Liver (tissue), 9 donors: ENCODE results near the gene DPEP2. TPM values are rescaled to one million over a fixed set of nuclear protein-coding genes. Genes with fewer than 3 reads are reported as not detected.
A peak's percentile ranks its signal among the peaks of the same experiment; 100 is the strongest.

ENCODE experiments used
- DNase-seq: peaks from one replicate; pipeline ENCODE4 v3.0.0-alpha.2; 2017; ENCODE audit warnings: low spot score
- H3K27ac ChIP-seq, 2 donors: one replicate each; pipeline ENCODE4 v1.7.0; 2013; ENCODE audit warnings: inconsistent platforms in 2 of 2, low read length in 2 of 2, control low read depth in 1 of 2, low read depth in 1 of 2, mild to moderate bottlenecking in 1 of 2
- H3K27me3 ChIP-seq, 4 donors: one replicate each; pipeline versions ENCODE4 v1.6.1 to v1.7.0; 2013; ENCODE audit warnings: low read length in 3 of 4, inconsistent platforms in 1 of 4, mild to moderate bottlenecking in 1 of 4, moderate library complexity in 1 of 4; ENCODE audit not compliant: control insufficient read depth in 4 of 4, insufficient read depth in 4 of 4
- H3K36me3 ChIP-seq, 4 donors: one replicate each; pipeline versions ENCODE4 v1.6.1 to v1.7.0; 2013; ENCODE audit warnings: low read length in 3 of 4, mild to moderate bottlenecking in 3 of 4, low read depth in 1 of 4, moderate library complexity in 1 of 4; ENCODE audit not compliant: control insufficient read depth in 4 of 4, insufficient read depth in 3 of 4
- H3K4me1 ChIP-seq, 4 donors: one replicate each; pipeline versions ENCODE4 v1.6.1 to v1.7.0; 2013; ENCODE audit warnings: low read length in 3 of 4, mild to moderate bottlenecking in 3 of 4, moderate library complexity in 1 of 4; ENCODE audit not compliant: control insufficient read depth in 4 of 4, insufficient read depth in 4 of 4
- H3K4me3 ChIP-seq, 3 donors: one replicate each; pipeline versions ENCODE4 v1.6.1 to v1.7.0; 2013; ENCODE audit warnings: low read length in 3 of 3, control low read depth in 1 of 3, low read depth in 1 of 3, mild to moderate bottlenecking in 1 of 3
- H3K9ac ChIP-seq, 2 donors: one replicate each; pipeline ENCODE4 v1.7.0; 2013; ENCODE audit warnings: low read length in 2 of 2, mild to moderate bottlenecking in 2 of 2, moderate library complexity in 2 of 2, control low read depth in 1 of 2, low read depth in 1 of 2
- H3K9me3 ChIP-seq, 4 donors: one replicate each; pipeline versions ENCODE4 v1.6.1 to v1.7.0; 2013; ENCODE audit warnings: low read length in 3 of 4; ENCODE audit not compliant: control insufficient read depth in 4 of 4
- CTCF ChIP-seq: fragments of 150-350 bp; IDR thresholded peaks from 2 replicates; pipeline ENCODE4 v1.5.1; 2017; ENCODE audit warnings: improper control_type of control experiment, low read depth, low read length; ENCODE audit not compliant: missing input control
- EGR1 ChIP-seq, 2 donors: IDR thresholded peaks; 2 replicates each; pipeline ENCODE4 v1.6.1; 2016 to 2018; ENCODE audit warnings: antibody characterized with exemption in 2 of 2, low read depth in 2 of 2
- GABPA ChIP-seq, 2 donors: IDR thresholded peaks in 1 of 2; conservative IDR thresholded peaks in 1 of 2; 2 replicates each; pipeline ENCODE4 v1.6.1; 2016; ENCODE audit warnings: antibody characterized with exemption in 2 of 2, mild to moderate bottlenecking in 1 of 2, moderate library complexity in 1 of 2
- HNF4G ChIP-seq: IDR thresholded peaks from 2 replicates; pipeline ENCODE4 v1.6.1; 2016; ENCODE audit warnings: antibody characterized with exemption
- JUND ChIP-seq, 2 donors: IDR thresholded peaks; 2 replicates each; pipeline ENCODE4 v1.6.1; 2016; ENCODE audit warnings: antibody characterized with exemption in 2 of 2
- RAD21 ChIP-seq, 2 donors: IDR thresholded peaks; 2 replicates each; pipeline ENCODE4 v1.6.1; 2016; ENCODE audit warnings: antibody characterized with exemption in 2 of 2, mild to moderate bottlenecking in 2 of 2
- REST ChIP-seq: IDR thresholded peaks from 2 replicates; pipeline ENCODE4 v1.6.1; 2016; ENCODE audit warnings: antibody characterized with exemption, mild to moderate bottlenecking
- RXRA ChIP-seq, 2 donors: IDR thresholded peaks; 2 replicates each; pipeline ENCODE4 v1.6.1; 2017 to 2018; ENCODE audit warnings: antibody characterized with exemption in 2 of 2, mild to moderate bottlenecking in 1 of 2
- TAF1 ChIP-seq: conservative IDR thresholded peaks from 2 replicates; pipeline ENCODE4 v1.6.1; 2016; ENCODE audit warnings: antibody characterized with exemption, mild to moderate bottlenecking
- ZBTB33 ChIP-seq: IDR thresholded peaks from 2 replicates; pipeline ENCODE4 v1.6.1; 2016; ENCODE audit warnings: antibody characterized with exemption
- WGBS: extraction: QIAGEN DNeasy Blood & Tissue Kit; methylation state at CpG from one replicate; pipeline ENCODE4 v1.1.7; 2013; 5-methylcytosine and 5-hydroxymethylcytosine counted together
- polyA plus RNA-seq, 2 donors: library from polyadenylated mRNA; stranded (reverse) in 1 of 2; unstranded in 1 of 2; fragments of 200-250 nt in 1 of 2; fragments of >200 nt in 1 of 2; fragmentation: Nextera tagmentation in 1 of 2; extraction: Ambion mirVana in 1 of 2; gene quantifications; one replicate each; pipeline versions ENCODE4 v1.2.1 to v1.2.3, GENCODE V29; 2013 to 2015
- total RNA-seq, 2 donors: library from RNA; depleted of rRNA; stranded (reverse); fragments of >200 nt; gene quantifications; one replicate each; pipeline ENCODE4 v1.2.3, GENCODE V29; 2014
- donor health status: healthy.
- donor health status: healthy.
- donor health status: healthy.
- donor health status: healthy.
- donor health status: healthy.

The DPEP2 gene
- total and polyA plus RNA-seq, 4 donors, result 1.4 to 2.4 (median 1.9) TPM

GRCh38 chr16:67969254-67970039 is 29.8 kb downstream of the DPEP2 start:
- Histone ChIP-seq H3K4me3 (peak overlapping the region; percentile 63 to 80 (median 76)), H3K9me3 (no peaks in the 10 kb centered on the region), H3K27ac (peak overlapping the region; percentile 80 to 91), H3K27me3 (no peaks in the 10 kb centered on the region), H3K36me3 (no peaks in the 10 kb centered on the region), H3K9ac (peak overlapping the region; percentile 60 to 67), H3K4me1 (peaks cover 3 to 26% (median 18%) of the 10 kb centered on the region in 4 donors)
- WGBS, result 55% methylated on average over 40 of the region's 40 CpGs
- DNase-seq, result peak; percentile 66
- TF ChIP-seq CTCF, result no peak
- TF ChIP-seq TAF1, result no peak
- TF ChIP-seq JUND (IDR thresholded peaks at IDR 0.05), result no peak
- no peak for TF ChIP-seq HNF4G
- TF ChIP-seq REST, result no peak

- Histone ChIP-seq H3K4me3 (peak within 1 kb of the TSS; percentile 66 to 82 (median 80)), H3K27me3 (no peaks in the 10 kb centered on the region), H3K4me1 (peaks cover 3 to 26% (median 18%) of the 10 kb centered on the region in 4 donors), H3K9me3 (no peaks in the 10 kb centered on the region), H3K27ac (peak within 1 kb of the TSS; percentile 80 to 91), H3K9ac (peak within 1 kb of the TSS; percentile 60 to 88), H3K36me3 (no peaks in the 10 kb centered on the region)
- peak; percentile 81 for DNase-seq
- no peak for TF ChIP-seq RAD21 (IDR thresholded peaks at IDR 0.05)
- no peak for TF ChIP-seq EGR1 (IDR thresholded peaks at IDR 0.05; ENCODE audit: low read depth in 2 of 2)
- TF ChIP-seq CTCF, result no peak
- TF ChIP-seq GABPA (IDR thresholded peaks at IDR 0.05 in 1 of 2, conservative IDR thresholded peaks at IDR 0.05 in 1 of 2), result peak in 1 of 2 donors; percentile 35
- TF ChIP-seq ZBTB33, result no peak
- no peak for TF ChIP-seq RXRA (IDR thresholded peaks at IDR 0.05)
- 1% methylated on average over 78 of the region's 78 CpGs for WGBS
Observed at GRCh38 chr16:67968400-67969253, 30.7 kb downstream of the DPEP2 start, which contains the start of gene SLC12A4. SLC12A4 (minus strand) TSS chr16:67968637; CDS start chr16:67968553, 84 bp downstream.
